Astrocyte of the hippocampus (primary cell): ENCODE measurements around the gene MYH16.
"Not testable (repeated sequence)": the region's sequence is repeated elsewhere in the genome, so short reads cannot be mapped to it uniquely, and the experiment has no call there.

Source experiments
- DNase-seq: peaks from one replicate; pipeline ENCODE4 v3.0.0; 2011; ENCODE audit warnings: low read depth, low spot score

The MYH16 gene

DNA sequence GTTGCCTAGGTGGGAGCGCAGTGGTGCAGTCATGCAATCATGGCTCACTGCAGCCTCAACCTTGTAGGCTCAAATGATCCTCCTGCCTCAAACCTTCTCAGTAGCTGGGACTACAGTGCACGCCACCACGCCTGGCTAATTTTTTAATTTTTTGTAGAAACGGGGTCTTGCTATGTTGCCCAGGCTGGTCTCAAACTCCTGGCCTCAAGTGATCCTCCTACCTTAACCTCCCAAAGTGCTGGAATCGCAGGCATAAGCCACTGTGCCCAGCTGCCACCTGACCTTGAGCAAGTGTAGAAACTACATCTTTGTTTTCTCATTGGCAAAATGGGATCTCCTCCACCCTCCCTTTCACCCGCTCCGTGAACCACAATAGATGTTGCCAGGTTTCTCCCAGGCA is 15.0 kb upstream of the MYH16 start:
- no peak for DNase-seq

DNA sequence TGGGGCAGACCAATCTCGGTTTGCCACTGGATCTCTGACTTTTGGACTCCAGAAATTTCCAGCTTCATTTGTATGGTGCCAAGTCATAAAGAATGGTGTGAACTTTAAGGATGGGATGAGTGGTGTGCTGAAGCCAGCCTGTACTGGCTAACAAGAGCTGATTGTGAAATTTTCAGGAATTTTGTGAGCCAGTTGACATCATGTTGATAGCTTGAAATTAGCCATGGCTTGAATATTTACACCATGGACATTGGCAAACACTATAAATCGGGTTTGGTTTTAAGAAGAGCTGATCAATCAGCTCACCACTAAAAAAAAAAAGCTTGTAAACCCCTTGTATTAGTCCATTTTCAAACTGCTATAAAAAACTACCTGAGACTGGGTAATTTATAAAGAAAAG is 14.1 kb upstream of the MYH16 start:
- no peak for DNase-seq

GRCh38 chr7:99260395-99260794 is 12.2 kb upstream of the MYH16 start:
- DNase-seq = no peak

DNA sequence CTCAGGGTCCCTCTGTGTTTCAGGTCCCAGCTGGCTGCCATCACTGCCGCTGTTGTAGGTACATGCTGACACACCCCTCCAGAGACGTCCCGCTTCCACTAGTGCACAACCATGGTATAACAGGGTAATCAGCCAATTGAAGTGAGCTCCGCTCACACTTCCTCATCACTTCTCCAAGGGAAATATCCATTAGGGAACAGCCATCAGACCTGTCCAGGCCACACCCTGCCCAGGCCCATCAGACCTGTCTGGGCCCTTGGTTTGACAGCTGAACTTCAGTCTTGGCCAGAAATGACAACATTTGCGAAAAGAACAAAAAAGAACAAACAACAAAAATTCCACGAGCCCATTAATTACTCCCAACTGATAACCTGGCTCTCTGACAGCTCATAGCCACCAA is 11.0 kb upstream of the MYH16 start:
- no peak for DNase-seq

- no peak for DNase-seq
These were observed 6.7 kb upstream of the MYH16 start for GRCh38 chr7:99265848-99266480.

GRCh38 chr7:99267481-99267840 is 5.2 kb upstream of the MYH16 start:
- peak; percentile 82 for DNase-seq

GRCh38 chr7:99267841-99268576 is 4.6 kb upstream of the MYH16 start:
- DNase-seq = peak; percentile 70

DNA sequence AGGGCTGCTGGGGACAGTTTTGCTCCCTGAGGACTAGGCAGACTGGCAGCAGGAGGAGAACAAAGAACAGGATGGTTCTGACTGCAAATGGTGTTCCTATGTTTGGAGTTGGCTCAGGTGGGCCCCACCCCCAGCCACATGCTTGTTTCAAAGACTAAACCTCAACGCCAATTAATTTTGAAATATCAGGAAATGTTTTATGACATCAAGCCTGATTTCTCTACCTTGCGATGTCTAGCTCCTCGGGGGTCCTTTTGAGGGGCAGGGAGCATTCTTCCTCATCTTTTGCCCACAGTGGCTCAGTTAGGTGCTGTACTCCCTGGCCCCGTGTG is 4.1 kb upstream of the MYH16 start:
- no peak for DNase-seq

DNA sequence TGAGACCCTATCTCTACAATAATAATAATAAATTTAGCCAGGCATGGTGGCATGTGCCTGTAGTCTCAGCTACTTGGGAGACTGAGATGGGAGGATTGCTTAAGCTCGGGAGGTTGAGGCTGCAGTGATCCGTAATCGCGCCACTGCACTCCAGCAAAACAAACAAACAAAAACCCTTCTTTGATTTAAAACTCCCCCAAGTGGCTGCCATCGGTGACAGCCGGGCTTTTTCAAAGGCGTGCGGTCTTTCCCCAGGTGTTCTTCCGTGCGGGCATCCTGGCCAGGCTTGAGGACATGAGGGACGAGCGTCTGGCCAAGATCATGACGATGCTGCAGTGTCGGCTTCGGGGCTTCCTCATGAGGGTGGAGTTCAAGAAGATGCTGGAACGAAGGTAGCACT is 1.9 kb upstream of the MYH16 start:
- DNase-seq = no peak

DNA sequence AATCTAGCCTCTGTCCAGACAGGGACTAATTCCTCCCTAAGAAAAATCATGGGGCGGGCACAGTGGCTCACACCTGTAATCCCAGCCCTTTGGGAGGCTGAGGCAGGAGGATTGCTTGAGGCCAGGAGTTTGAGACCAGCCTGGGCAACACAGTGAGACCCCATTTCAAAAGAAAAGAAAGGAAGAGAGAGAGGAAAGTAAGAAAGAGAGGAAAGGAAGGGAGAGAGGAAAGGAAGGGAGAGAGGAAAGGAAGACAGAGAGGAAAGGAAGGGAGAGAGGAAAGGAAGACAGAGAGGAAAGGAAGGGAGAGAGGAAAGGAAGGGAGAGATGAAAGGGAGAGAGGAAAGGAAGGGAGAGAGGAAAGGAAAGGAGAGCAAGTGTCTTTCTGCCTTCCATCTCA is 922 bp downstream of the MYH16 start:
- DNase-seq = not testable (repeated sequence)

GRCh38 chr7:99274908-99275307 is 2.3 kb downstream of the MYH16 start:
- not testable (repeated sequence) for DNase-seq

DNA sequence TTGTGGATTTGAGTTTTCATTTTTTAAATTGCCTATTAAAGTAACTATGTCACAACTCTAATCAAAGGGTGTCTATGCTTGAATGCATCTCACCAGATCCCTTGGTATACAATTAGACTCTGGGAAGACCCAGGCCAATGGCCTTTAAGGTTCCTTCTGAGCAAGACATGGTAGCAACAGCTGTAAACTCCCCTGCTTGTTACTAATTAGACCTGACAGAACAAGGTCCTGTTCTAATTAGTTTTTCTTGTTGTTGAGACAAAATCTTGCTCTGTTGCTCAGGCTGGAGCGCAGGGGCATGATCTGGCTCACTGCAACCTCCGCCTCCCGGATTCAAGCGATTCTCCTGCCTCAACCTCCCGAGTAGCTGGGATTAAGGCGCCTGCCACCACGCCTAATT is 2.9 kb downstream of the MYH16 start:
- no peak for DNase-seq

- DNase-seq = no peak
These were observed 5.5 kb downstream of the MYH16 start for GRCh38 chr7:99278180-99278579.

DNA sequence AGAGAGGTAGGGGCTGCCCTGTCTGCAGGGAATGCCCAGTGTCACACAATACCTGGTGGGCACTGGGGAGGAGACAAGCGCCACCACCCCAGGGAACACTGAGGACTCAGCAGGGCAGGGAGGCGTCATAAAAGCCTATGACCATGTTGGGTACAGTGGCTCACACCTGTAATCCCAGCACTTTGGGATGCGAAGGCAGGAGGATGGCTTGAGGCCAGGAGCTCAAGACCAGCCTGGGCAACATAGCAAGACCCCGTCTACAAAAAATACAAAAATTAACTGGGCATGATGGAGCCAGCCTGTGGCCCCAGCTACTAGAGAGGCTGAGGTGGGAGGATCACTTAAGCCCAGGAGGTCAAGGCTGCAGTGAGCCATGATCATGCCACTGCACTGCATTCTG is 11.5 kb downstream of the MYH16 start:
- DNase-seq = not testable (repeated sequence)

- no peak for DNase-seq
These were observed 15.3 kb downstream of the MYH16 start for GRCh38 chr7:99287779-99288534.

- no peak for DNase-seq
These were observed 16.5 kb downstream of the MYH16 start for GRCh38 chr7:99289185-99289584.

- DNase-seq = not testable (repeated sequence)
These were observed 17.5 kb downstream of the MYH16 start for GRCh38 chr7:99290148-99290547.

DNA sequence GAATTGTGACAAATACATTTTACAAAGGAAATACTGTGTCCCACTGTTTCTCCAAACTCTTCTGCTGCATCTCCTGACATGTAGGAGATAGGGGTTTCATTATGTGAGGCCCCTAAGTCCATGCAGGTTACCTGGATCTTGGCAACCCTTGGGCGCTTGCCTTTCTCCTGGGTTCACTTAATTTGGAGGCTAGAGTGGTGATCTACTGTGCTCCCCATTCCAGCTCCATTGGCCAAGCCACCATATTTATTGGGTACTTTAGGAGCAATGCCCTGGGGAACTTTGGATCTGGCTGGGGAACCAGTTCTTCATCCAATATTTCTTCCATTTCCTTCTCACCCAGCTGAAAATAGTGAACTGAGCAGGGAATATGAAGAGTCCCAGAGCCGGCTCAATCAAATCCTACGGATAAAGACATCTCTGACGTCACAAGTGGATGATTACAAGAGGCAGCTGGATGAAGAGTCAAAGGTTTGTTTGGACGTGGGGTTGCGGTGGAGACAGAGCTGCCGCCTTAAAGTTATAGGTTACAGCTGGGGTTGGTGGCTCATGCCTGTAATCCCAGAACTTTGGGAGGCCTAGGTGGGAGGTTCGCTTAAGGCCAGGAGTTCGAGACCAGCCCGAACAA is 18.5 kb downstream of the MYH16 start:
- no peak for DNase-seq

DNA sequence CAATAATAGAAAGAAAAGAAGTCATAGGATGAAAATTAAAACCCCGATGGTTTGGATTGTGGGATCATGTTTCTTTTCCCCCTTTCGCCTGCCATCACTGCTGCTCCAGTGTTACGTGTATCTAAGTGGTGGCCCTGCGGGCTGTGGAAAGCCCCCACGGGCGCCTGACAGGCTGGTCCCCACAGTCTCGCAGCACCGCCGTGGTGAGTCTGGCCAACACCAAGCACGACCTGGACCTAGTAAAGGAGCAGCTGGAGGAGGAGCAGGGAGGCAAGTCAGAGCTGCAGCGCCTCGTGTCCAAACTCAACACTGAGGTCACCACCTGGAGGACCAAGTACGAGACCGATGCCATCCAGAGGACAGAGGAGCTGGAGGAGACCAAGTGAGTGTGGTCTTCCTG is 19.5 kb downstream of the MYH16 start:
- DNase-seq = no peak

- DNase-seq = no peak
These were observed 20.5 kb downstream of the MYH16 start for GRCh38 chr7:99293167-99293566.

DNA sequence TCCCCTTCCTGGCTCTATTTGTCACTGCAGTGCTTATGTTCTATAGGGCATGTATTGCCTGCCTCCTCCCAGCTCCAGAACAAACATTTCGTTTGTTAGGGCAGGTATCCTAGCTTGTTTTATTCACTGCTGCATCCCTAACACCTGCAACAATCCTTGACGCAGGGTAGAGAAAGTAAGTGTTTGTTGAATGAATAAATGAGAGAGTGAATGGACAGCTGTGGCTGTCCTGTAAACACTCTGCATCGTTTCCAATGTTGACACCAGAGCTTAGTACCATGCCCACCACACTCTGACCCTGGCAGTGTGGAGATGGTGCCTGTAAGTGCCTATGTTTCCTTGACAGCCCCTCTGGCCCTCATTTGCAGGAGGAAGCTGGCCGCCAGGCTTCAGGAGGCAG is 21.0 kb downstream of the MYH16 start:
- DNase-seq = no peak

- no peak for DNase-seq
These were observed 23.8 kb downstream of the MYH16 start for GRCh38 chr7:99296471-99296870.

DNA sequence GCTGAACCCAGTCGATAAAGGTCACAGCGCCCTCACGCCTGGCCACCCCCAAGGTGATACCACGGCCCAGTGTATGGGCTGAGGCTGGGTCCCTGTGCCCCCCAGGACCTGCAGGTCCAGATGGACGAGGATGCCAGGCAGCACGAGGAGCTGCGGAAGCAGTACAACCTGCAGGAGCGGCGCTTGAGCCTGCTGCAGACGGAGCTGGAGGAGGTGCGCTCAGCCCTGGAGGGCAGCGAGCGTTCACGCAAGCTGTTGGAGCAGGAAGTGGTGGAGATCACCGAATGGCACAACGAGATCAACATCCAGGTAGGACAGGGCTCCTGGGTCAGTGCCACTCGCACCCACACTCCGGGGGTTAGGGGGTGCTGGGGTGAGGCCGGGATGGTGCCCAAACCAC is 28.9 kb downstream of the MYH16 start:
- DNase-seq = no peak
